IMR-90 (cell line): ENCODE data around the gene UMODL1. TPM values are rescaled to one million over a fixed set of nuclear protein-coding genes. Genes with fewer than 3 reads are reported as not detected.

ENCODE experiments used
- ATAC-seq: fragments of 200-7000 bp; cut with Tn5 transposase; 2 replicates; pipeline ENCODE4 v1.9.1; 2020; ENCODE audit warnings: low read depth, mild to moderate bottlenecking, moderate library complexity
- BruUV-seq: library from RNA; stranded (reverse); fragments of 400-500 nt; replicated peaks from 2 replicates; lab custom pipeline; 2021; lab: Mats Ljungman, UMichigan
- CTCF ChIA-PET: fragments of 300-600 bp; formaldehyde crosslinking; extraction: SDS; loops from one replicate; lab custom pipeline; 2021; ENCODE audit warnings: antibody characterized with exemption; lab: Yijun Ruan, JAX
- POLR2A ChIA-PET: fragments of 300-600 bp; sonication (Branson Sonifier 250); formaldehyde crosslinking; loops from one replicate; lab custom pipeline; 2022; ENCODE audit warnings: antibody characterized with exemption; ENCODE audit not compliant: unreplicated experiment; lab: Charles Lee
- DNase-seq: peaks from one replicate; pipeline ENCODE4 v3.0.0; 2013
- H2AFZ ChIP-seq: replicated peaks from 2 replicates; pipeline ENCODE3; 2013; ENCODE audit warnings: low read length, mild to moderate bottlenecking; ENCODE audit not compliant: poor library complexity
- H2AK5ac ChIP-seq: 2 replicates; pipeline ENCODE4 v1.6.1; 2013; ENCODE audit warnings: low read depth, low read length, inconsistent platforms
- H2AK9ac ChIP-seq: replicated peaks from 2 replicates; pipeline ENCODE3; 2013; ENCODE audit warnings: mild to moderate bottlenecking, low read depth, low read length, moderate library complexity; ENCODE audit not compliant: poor library complexity
- H2BK120ac ChIP-seq: 2 replicates; pipeline ENCODE4 v1.6.1; 2013; ENCODE audit warnings: low read depth, low read length, inconsistent platforms
- H2BK15ac ChIP-seq: 3 replicates; pipeline ENCODE4 v1.6.1; 2013; ENCODE audit warnings: low read depth, low read length, inconsistent platforms
- H2BK20ac ChIP-seq: 2 replicates; pipeline ENCODE4 v1.6.1; 2013; ENCODE audit warnings: low read depth, mild to moderate bottlenecking, inconsistent platforms, low read length, moderate library complexity
- H2BK5ac ChIP-seq: 2 replicates; pipeline ENCODE4 v1.6.1; 2013; ENCODE audit warnings: mild to moderate bottlenecking, low read depth, low read length, inconsistent platforms; ENCODE audit not compliant: poor library complexity, severe bottlenecking
- H3K14ac ChIP-seq: replicated peaks from 2 replicates; pipeline ENCODE4 v1.6.1; 2013; ENCODE audit warnings: low read depth, low read length, inconsistent platforms
- H3K18ac ChIP-seq: 2 replicates; pipeline ENCODE4 v1.6.1; 2013; ENCODE audit warnings: low read depth, low read length, control low read depth
- H3K23ac ChIP-seq: 2 replicates; pipeline ENCODE4 v1.6.1; 2013; ENCODE audit warnings: low read depth, low read length, inconsistent platforms
- H3K27ac ChIP-seq: 2 replicates; pipeline ENCODE4 v1.5.1; 2013; ENCODE audit warnings: mild to moderate bottlenecking, control low read depth, low read length; ENCODE audit not compliant: insufficient read depth
- H3K27me3 ChIP-seq: 2 replicates; pipeline ENCODE4 v1.6.1; 2013; ENCODE audit warnings: low read length; ENCODE audit not compliant: control insufficient read depth, insufficient read depth
- H3K36me3 ChIP-seq: 2 replicates; pipeline ENCODE4 v1.6.1; 2013; ENCODE audit warnings: low read length, mixed read lengths; ENCODE audit not compliant: control insufficient read depth, insufficient read depth
- H3K4ac ChIP-seq: 2 replicates; pipeline ENCODE4 v1.6.1; 2013; ENCODE audit warnings: low read depth, low read length, inconsistent platforms
- H3K4me1 ChIP-seq: 2 replicates; pipeline ENCODE4 v1.6.1; 2013; ENCODE audit warnings: low read length, mixed read lengths; ENCODE audit not compliant: control insufficient read depth, insufficient read depth
- H3K4me2 ChIP-seq: 2 replicates; pipeline ENCODE4 v1.6.1; 2013; ENCODE audit warnings: low read depth, mild to moderate bottlenecking, control low read depth, low read length, moderate library complexity
- H3K4me3 ChIP-seq: 2 replicates; pipeline ENCODE4 v1.5.1; 2013; ENCODE audit warnings: low read depth, mild to moderate bottlenecking, control low read depth, low read length, moderate library complexity; ENCODE audit not compliant: insufficient read depth
- H3K56ac ChIP-seq: 2 replicates; pipeline ENCODE4 v1.6.1; 2013; ENCODE audit warnings: low read length, inconsistent platforms; ENCODE audit not compliant: insufficient read depth; ENCODE audit errors: extremely low read depth
- H3K79me1 ChIP-seq, 2 experiments: 2 replicates each; pipeline ENCODE4 v1.6.1; 2013; ENCODE audit warnings: low read length in 2 of 2, inconsistent platforms in 1 of 2, low read depth in 1 of 2
- H3K9ac ChIP-seq: 2 replicates; pipeline ENCODE4 v1.6.1; 2013; ENCODE audit warnings: low read depth, low read length, control low read depth
- H3K9me1 ChIP-seq: 2 replicates; pipeline ENCODE4 v1.6.1; 2013; ENCODE audit warnings: low read length, inconsistent platforms; ENCODE audit not compliant: insufficient read depth
- H3K9me3 ChIP-seq: 2 replicates; pipeline ENCODE4 v1.6.1; 2013; ENCODE audit warnings: low read length; ENCODE audit not compliant: control insufficient read depth, insufficient read depth
- H4K20me1 ChIP-seq: 2 replicates; pipeline ENCODE4 v1.6.1; 2013; ENCODE audit warnings: low read length, inconsistent platforms; ENCODE audit not compliant: insufficient read depth
- H4K5ac ChIP-seq: 2 replicates; pipeline ENCODE4 v1.6.1; 2013; ENCODE audit warnings: mild to moderate bottlenecking, low read depth, low read length, control low read depth
- H4K8ac ChIP-seq, 2 experiments: 2 replicates each; pipeline ENCODE4 v1.6.1; 2013; ENCODE audit warnings: low read depth in 2 of 2, low read length in 2 of 2, control low read depth in 1 of 2, inconsistent platforms in 1 of 2
- H4K91ac ChIP-seq: 2 replicates; pipeline ENCODE4 v1.6.1; 2013; ENCODE audit warnings: low read depth, low read length, inconsistent platforms; ENCODE audit not compliant: insufficient read depth
- BHLHE40 ChIP-seq: fragments of 150-350 bp; IDR thresholded peaks from 2 replicates; pipeline ENCODE4 v1.6.1; 2016; ENCODE audit warnings: mild to moderate bottlenecking, low read depth, low read length
- CHD1 ChIP-seq: IDR thresholded peaks from 2 replicates; pipeline ENCODE4 v1.6.1; 2012; ENCODE audit warnings: low read depth, low read length, improper control_type of control experiment
- ELK1 ChIP-seq: fragments of 150-350 bp; IDR thresholded peaks from 2 replicates; pipeline ENCODE4 v1.6.1; 2016; ENCODE audit warnings: low read depth, mild to moderate bottlenecking, low read length, moderate library complexity, borderline replicate concordance
- FOS ChIP-seq: fragments of 150-350 bp; IDR thresholded peaks from 2 replicates; pipeline ENCODE4 v1.6.1; 2016; ENCODE audit warnings: low read depth, low read length
- MAFK ChIP-seq: IDR thresholded peaks from 2 replicates; pipeline ENCODE4 v1.6.1; 2012; ENCODE audit warnings: low read depth, low read length, improper control_type of control experiment
- MAZ ChIP-seq: IDR thresholded peaks from 2 replicates; pipeline ENCODE4 v1.6.1; 2012; ENCODE audit warnings: low read depth, mild to moderate bottlenecking, low read length, improper control_type of control experiment, moderate library complexity, borderline replicate concordance
- MXI1 ChIP-seq: IDR thresholded peaks from 2 replicates; pipeline ENCODE4 v1.6.1; 2012; ENCODE audit warnings: low read depth, mild to moderate bottlenecking, low read length, moderate library complexity, borderline replicate concordance
- NFE2L2 ChIP-seq: fragments of 150-350 bp; IDR thresholded peaks from 2 replicates; pipeline ENCODE4 v1.6.1; 2016; ENCODE audit warnings: low read depth, mild to moderate bottlenecking, low read length
- POLR2A ChIP-seq: IDR thresholded peaks from 2 replicates; pipeline ENCODE4 v1.6.1; 2012; ENCODE audit warnings: mild to moderate bottlenecking, low read depth, low read length
- RAD21 ChIP-seq: IDR thresholded peaks from 2 replicates; pipeline ENCODE4 v1.6.1; 2012; ENCODE audit warnings: low read length, improper control_type of control experiment
- USF2 ChIP-seq: fragments of 150-350 bp; IDR thresholded peaks from 2 replicates; pipeline ENCODE4 v1.6.1; 2017; ENCODE audit warnings: mild to moderate bottlenecking, antibody characterized with exemption, low read length, low read depth
- WGBS, 2 experiments: methylation state at CpG; one replicate each; pipeline versions ENCODE4 v1.1.5 to v1.1.7; 2013; ENCODE audit warnings: missing lambda C conversion rate in 2 of 2; ENCODE audit not compliant: insufficient read length in 1 of 2; ENCODE audit errors: extremely low coverage in 2 of 2; 5-methylcytosine and 5-hydroxymethylcytosine counted together
- dilution Hi-C: fragments of 300-500 bp; cut with HindIII; formaldehyde crosslinking; loops from one replicate; pipeline ENCODE4 v1.14.3; 2018; ENCODE audit warnings: low sequenced_read_pairs; ENCODE audit not compliant: unreplicated experiment
- in situ Hi-C: fragments of 300-500 bp; cut with MboI; formaldehyde crosslinking; loops from 3 replicates; pipeline ENCODE4 v1.14.3; 2019; ENCODE audit warnings: low sequenced_read_pairs, inconsistent platforms, mixed read lengths
- intact Hi-C: fragments of 100-400 bp; cut with micrococcal nuclease; formaldehyde crosslinking; loops from 2 replicates; pipeline ENCODE4 v1.10.0; 2022
- polyA plus RNA-seq, 3 experiments: library from polyadenylated mRNA; depleted of rRNA; stranded (reverse); fragments of >200 nt; gene quantifications; 2 replicates each; pipeline ENCODE4 v1.2.3, GENCODE V29; 2012; ENCODE audit warnings: low replicate concordance in 1 of 3
- total RNA-seq: library from RNA; depleted of rRNA; stranded (reverse); fragments of >200 nt; gene quantifications from 2 replicates; pipeline ENCODE4 v1.2.3, GENCODE V29; 2012

UMODL1 gene
- total and polyA plus RNA-seq, 2 of the 4 experiments (the other 2 are of a cell fraction) = 0.02 TPM; not detected in 1

- 0 out of 2 replicates have a peak, but pooled peaks have one; percentile 9 for TF ChIP-seq MAZ
Observed at GRCh38 chr21:42039470-42039901, 31.6 kb upstream of the UMODL1 start (continued).

- no TSS peak for BruUV-seq
- CTCF ChIA-PET = interaction anchor here (0.6 to 1.7 kb wide), 4 partner anchors 34 to 68 kb away, joined by 3 to 8 read pairs (median 3); no protein-coding TSS in a partner anchor
Observed at GRCh38 chr21:42039911-42040351, 31.2 kb upstream of the UMODL1 start.

More at GRCh38 chr21:42039911-42040351, 31.2 kb upstream of the UMODL1 start:
- H3K23ac ChIP-seq = peak overlapping the region; percentile 100
- peaks cover 0 to 3% of the 10 kb centered on the region in 2 experiments; a peak in 1 of 4 replicates for H3K79me1 ChIP-seq
- intact Hi-C loops = loop anchor here (2.0 kb wide), 1 partner anchor 15 kb away; no protein-coding TSS in a partner anchor
- H3K36me3 ChIP-seq = no peaks in the 10 kb centered on the region
- H2BK5ac ChIP-seq = peak overlapping the region; percentile 99
- peak overlapping the region; percentile 72 for H3K4me2 ChIP-seq
- peak overlapping the region; percentile 98; the same call in 2 of the 3 replicates for H2BK15ac ChIP-seq
- H3K4me1 ChIP-seq = peaks cover 26% of the 10 kb centered on the region
- peak overlapping the region; percentile 95 for H3K18ac ChIP-seq
- H3K14ac ChIP-seq = peak overlapping the region; percentile 99
- H2BK120ac ChIP-seq = peak overlapping the region; percentile 100
- H3K4me3 ChIP-seq = no peak overlapping the region
- H2AK5ac ChIP-seq = peak overlapping the region; percentile 98
- H3K9ac ChIP-seq = peak overlapping the region; percentile 80
- peak overlapping the region; percentile 100 for H2BK20ac ChIP-seq
- no peaks in the 10 kb centered on the region; the same call in 1 of the 2 replicates for H3K9me3 ChIP-seq
- in situ Hi-C loops = no loop called here
- POLR2A ChIA-PET = interaction anchor here (0.6 kb wide), 1 partner anchor 121 kb away, joined by 3 read pairs; no protein-coding TSS in a partner anchor
- no peaks in the 10 kb centered on the region for H4K20me1 ChIP-seq
- no CpG with 5 or more reads among the region's 12 CpGs for WGBS, 2 experiments
- peak; percentile 84; the same call in 1 of the 2 replicates for TF ChIP-seq POLR2A
- TF ChIP-seq MXI1 = no peak; the same call in 1 of the 2 replicates
- TF ChIP-seq NFE2L2 = no peak
- no peak for TF ChIP-seq MAFK
- TF ChIP-seq ELK1 = no peak
- peak; percentile 93 for TF ChIP-seq BHLHE40
- peak; percentile 63; the same call in 1 of the 2 replicates for TF ChIP-seq MAZ
- TF ChIP-seq USF2 = peak; percentile 79
- peak; percentile 10; the same call in 1 of the 2 replicates for TF ChIP-seq RAD21
- TF ChIP-seq CHD1 = no peak
- TF ChIP-seq FOS = no peak
- peak overlapping the region; percentile 96 for H4K5ac ChIP-seq
- peak overlapping the region; percentile 100 for H4K91ac ChIP-seq
- peak overlapping the region; percentile 100 for H3K4ac ChIP-seq
- peak overlapping the region; percentile 96 for H3K27ac ChIP-seq
- peak overlapping the region; percentile 97 for H2AK9ac ChIP-seq
- peak; percentile 80 for ATAC-seq
- peak; percentile 96 for DNase-seq
- H3K56ac ChIP-seq = peak overlapping the region; percentile 99
- no peaks in the 10 kb centered on the region for H3K27me3 ChIP-seq
- peak overlapping the region; percentile 97 to 99 for H4K8ac ChIP-seq
- peaks cover 17% of the 10 kb centered on the region for H3K9me1 ChIP-seq
- dilution Hi-C loops = no loop called here
- peak overlapping the region; percentile 94 for H2AFZ ChIP-seq
